ENCODE results near the gene ILK.

GRCh38 chr11:6612213-6613041 is 8.9 kb downstream of the ILK start, which contains the start of gene TAF10:
- TF ChIP-seq CTCF (conservative IDR thresholded peaks at IDR 0.05) = peak; percentile 69
- no peak for TF ChIP-seq ZFX (IDR thresholded peaks at IDR 0.05)

Data from C4-2B (cell line).